WI38 (cell line): ENCODE data around the gene CKB.
A peak's percentile ranks its signal among the peaks of the same experiment; 100 is the strongest.

Experiments
- H3K4me3 ChIP-seq: 2 replicates; pipeline ENCODE4 v1.5.1; 2011; ENCODE audit warnings: low read depth, mild to moderate bottlenecking, control low read depth, low read length
- TF ChIP-seq, protein P1 (sequence below): IDR thresholded peaks from 2 replicates; pipeline ENCODE4 v1.5.1; 2012; ENCODE audit warnings: low read depth, mild to moderate bottlenecking, control low read depth, low read length

CKB gene

DNA sequence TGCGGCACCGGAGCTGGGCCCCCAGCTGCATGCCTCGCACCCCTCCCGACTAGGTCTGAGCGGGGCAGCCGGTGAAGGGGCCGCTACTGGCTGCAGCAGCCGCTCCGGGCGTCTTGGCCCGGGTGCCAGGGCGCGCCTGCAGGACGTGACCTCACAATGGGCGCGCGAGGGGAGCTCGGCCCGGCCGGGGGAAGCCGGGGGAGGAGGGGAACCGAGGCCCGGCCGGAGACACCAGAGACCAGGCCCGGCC is 39.5 kb upstream of the CKB start:
- peak overlapping the region; percentile 94 for H3K4me3 ChIP-seq
- TF ChIP-seq, protein P1, sequence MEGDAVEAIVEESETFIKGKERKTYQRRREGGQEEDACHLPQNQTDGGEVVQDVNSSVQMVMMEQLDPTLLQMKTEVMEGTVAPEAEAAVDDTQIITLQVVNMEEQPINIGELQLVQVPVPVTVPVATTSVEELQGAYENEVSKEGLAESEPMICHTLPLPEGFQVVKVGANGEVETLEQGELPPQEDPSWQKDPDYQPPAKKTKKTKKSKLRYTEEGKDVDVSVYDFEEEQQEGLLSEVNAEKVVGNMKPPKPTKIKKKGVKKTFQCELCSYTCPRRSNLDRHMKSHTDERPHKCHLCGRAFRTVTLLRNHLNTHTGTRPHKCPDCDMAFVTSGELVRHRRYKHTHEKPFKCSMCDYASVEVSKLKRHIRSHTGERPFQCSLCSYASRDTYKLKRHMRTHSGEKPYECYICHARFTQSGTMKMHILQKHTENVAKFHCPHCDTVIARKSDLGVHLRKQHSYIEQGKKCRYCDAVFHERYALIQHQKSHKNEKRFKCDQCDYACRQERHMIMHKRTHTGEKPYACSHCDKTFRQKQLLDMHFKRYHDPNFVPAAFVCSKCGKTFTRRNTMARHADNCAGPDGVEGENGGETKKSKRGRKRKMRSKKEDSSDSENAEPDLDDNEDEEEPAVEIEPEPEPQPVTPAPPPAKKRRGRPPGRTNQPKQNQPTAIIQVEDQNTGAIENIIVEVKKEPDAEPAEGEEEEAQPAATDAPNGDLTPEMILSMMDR = no peak

GRCh38 chr14:103561381-103562178 is 39.0 kb upstream of the CKB start:
- peak overlapping the region; percentile 94 for H3K4me3 ChIP-seq
- TF ChIP-seq, protein P1 = no peak

DNA sequence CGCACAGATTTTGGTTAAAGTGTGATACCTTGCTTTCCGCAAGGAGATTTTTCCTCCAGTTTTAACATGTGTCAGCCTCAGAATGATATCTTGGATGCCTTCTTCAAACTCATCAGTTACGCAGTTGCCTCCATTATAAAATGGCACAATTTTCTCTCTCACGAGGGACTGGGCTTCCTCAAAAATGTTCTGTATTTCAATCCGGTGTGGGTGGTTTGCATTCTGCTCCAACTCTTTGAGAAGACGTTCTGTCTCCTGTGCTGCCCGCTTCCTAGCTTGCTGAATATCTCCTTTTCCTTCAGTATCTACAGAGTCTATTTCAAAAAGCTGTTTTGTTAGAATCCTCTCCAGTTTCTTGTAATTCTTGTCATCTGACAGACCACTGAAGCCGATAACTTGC is 38.1 kb upstream of the CKB start:
- TF ChIP-seq, protein P1 = no peak
- H3K4me3 ChIP-seq = peak overlapping the region; percentile 94

DNA sequence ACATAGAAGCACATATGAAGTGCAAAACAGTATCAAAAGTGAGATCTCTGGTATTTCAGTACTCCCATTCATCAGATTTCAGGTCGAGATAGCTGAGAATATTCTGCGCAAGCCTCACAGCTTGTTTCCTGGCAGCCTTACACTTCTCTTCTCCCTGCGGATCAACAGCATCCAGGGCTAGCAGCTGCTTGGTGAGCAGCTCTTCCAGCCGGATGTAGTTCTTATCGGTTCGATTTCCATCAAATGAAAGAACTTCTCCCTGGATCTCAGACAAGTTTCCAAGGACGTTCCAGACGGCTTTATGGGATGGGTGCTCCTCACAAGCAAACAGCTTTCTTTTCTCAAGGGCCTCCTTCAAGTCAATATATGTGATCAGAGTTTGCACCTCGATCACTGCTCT is 37.1 kb upstream of the CKB start:
- TF ChIP-seq, protein P1 = no peak
- no peak overlapping the region for H3K4me3 ChIP-seq

- TF ChIP-seq, protein P1 = no peak
- no peak overlapping the region for H3K4me3 ChIP-seq
Measured at GRCh38 chr14:103558071-103558882, 35.6 kb upstream of the CKB start.

DNA sequence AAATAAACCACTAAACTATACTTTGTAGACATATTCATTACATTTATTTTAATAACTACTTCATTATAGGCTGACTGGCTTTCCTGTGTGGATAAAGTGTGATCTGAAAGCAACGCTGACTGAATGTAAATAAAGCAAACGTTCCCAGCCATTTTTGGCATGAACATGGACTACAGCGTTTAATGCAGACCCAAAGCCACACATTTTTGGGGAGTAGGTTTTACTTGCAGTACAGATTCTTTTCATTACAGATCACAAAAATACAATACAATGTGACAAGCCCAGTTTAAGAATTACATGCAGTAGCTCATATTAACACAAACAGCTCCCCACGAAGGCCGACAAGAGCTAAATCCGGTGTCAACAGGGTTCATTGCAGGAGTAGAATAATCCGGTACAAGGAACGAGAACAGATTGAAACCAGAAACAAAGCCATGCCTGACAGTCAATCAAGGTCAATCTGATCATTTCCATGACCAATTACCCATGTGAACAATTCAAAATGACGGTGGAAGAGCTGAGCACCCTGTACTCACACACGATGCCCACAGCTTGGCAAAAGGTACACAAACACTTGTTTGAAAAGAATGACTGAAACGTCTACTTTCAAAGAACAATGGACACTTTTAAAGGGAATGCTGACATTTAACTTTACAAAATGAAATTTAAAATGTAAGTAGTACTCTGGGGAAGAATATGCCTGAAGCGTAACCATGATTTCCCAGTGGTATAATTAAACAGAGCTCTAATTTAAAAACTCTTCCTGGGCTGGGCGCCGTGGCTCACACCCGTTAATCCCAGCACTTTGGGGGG is 34.5 kb upstream of the CKB start:
- TF ChIP-seq, protein P1 = no peak
- H3K4me3 ChIP-seq = no peak overlapping the region
